Measurements from ENCODE around the gene WDR45B.

GRCh38 chr17:82689077-82689476 is 40.8 kb upstream of the WDR45B start:
- TF ChIP-seq CTCF (IDR thresholded peaks at IDR 0.05): no peak
- no peak for TF ChIP-seq POLR2A (IDR thresholded peaks at IDR 0.05)
